ENCODE measurements around the gene TRHDE. TPM values are rescaled to one million over a fixed set of nuclear protein-coding genes. Genes with fewer than 3 reads are reported as not detected.

Gene TRHDE
- polyA plus RNA-seq, 12 donors, result 0.21 to 3.0 (median 0.82) TPM; not detected in 1

DNA sequence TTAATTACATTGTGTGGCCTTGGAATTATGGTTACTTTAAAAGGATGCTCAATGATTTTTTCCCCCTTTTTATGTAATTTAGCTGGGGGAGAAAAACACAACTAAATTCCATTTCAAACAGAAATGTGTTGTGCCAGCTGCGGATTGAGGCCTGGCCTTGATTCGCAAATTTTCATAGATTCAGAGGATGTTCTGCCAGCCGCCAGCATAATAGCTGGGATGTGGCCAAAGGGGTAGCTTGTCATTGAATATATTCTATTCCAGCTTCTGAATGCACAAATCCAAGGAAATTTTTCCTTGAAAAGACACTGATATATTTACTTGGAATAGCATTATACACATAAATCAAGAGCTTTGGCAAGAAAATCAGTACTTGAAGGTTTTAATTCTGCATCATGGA lies 43.7 kb downstream of the TRHDE start:
- no peak for DNase-seq

DNA sequence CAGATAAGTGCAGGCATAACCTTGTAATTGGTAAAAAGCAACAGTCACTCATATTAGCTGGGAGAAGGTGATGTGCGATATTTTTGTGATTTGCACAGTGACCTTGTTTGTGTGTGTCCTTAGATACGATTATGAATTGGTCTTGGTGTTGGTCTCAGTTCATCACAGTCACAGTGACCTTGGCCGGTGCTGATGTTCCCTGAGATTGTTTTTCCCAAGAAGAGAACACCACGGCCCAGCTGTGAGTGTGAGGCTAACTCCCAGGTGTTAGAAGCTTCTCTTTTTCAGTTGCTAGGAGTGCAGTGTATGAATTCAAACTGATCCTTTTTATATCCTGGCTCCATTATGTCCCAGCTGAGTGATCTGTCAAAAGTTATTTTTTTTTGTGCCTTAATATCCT lies 46.2 kb downstream of the TRHDE start:
- DNase-seq, result no peak

DNA sequence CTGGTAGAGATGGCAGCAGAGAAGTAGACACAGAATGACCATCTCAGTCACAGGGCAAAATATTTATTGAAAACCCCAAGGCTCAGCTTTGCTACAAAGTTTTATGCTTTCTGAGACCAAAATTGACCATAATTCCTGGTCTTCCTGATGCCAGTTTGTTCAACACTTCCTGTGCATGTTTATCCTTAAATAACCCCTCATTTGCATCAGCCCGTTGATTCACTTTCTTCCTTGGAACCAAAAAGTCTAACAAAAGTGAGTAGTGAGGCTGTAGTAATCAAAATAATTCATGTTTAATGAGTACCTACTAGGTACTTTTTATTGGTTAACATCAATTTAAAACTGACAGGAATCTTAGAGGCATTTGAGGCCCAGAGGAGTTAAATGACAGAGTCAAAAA lies 51.7 kb downstream of the TRHDE start:
- DNase-seq, result no peak

DNA sequence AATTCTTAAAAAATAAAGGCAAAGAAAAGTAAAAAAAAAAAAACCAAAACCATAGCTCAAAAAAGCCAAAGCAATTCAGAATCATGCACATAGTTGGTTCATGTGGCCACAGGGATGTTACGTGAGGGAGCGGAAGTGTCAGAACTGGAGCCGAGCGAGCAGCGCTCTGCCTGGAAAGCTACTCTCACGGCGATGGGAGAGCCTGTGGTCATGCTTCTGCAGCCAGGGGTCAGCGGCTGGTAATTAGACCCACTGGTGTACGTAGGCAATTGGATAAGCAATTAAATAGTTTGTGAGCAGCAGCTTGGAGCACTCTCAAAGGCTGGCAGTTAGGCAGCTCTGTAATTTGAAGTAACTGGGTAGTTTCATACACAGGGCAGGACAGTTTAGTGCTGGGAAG lies 58.1 kb downstream of the TRHDE start:
- DNase-seq, result no peak

DNA sequence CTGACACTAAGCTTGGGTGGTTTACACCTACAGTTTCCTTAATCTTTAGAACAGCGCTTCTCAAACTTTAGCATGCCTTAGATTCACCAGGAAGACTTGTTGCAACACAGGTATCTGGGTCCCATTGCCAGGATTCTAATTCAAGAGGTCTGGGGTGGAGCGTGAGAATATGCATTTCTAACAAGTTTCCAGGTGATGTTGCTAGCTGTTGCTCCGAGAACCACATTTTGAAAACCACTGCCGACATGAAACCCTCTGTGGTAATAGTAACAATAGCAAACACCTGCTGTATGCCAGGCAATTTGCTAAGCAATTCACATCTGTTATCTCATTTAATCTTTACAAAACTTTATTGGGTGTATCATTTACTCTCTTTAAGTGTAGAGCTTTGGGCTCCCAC lies 58.6 kb downstream of the TRHDE start:
- no peak for DNase-seq

DNA sequence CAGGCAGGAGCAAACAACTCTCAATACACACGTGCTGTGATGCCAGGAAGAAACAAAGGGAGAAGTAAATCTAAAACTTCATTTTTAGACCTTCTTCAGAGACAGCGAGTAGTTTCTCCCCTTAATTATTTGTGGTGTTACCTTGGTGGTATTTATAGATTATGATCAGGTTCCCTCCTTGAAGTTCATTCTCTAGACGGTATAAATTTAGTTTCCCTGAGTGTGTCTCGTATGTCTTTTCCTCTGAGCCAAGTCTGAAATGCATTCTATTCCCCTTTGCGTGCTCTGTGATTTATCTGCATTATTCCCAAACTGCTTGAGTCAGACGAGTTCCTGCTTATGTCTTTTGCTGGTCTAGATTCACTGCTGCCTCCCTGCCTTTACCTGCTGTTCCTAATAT lies 65.2 kb downstream of the TRHDE start:
- no peak for DNase-seq

DNA sequence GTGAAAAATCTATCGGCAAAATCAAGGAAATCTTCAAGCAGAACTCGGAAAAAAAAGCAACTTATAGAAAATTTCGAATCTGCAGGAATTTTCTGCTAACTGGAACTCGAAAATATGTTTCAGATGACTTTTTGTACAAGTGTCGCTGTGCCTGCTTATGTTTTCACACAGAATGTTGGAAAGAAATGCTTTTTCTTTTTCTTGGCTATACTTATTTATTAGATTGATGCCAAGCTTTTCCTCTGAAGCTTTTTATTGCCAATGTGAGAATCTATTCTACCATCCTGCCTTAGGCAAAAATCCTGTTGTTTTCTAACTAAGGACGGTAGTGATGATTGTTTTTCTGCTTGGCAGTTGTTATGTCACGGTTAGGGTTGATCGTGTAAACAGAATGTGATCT lies 65.8 kb downstream of the TRHDE start:
- DNase-seq, result no peak

DNA sequence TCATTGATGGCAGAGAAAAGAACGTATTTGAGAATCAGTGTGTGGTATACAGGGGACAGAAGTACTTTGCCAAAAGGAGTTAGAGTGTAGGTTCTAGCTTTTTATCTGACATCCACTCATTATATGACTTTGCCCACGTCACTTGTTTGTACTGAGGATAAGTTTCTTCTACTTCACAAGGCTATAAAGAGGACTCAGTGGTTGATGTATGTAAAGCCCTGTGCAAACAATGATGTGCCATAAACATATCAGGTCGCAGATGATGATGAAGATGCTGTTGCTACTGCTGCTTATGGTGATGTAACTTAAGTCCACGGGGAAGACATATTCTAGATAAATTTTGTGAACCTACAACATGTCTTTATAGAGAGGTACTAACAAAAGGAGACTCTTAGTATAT lies 66.3 kb downstream of the TRHDE start:
- no peak for DNase-seq

DNA sequence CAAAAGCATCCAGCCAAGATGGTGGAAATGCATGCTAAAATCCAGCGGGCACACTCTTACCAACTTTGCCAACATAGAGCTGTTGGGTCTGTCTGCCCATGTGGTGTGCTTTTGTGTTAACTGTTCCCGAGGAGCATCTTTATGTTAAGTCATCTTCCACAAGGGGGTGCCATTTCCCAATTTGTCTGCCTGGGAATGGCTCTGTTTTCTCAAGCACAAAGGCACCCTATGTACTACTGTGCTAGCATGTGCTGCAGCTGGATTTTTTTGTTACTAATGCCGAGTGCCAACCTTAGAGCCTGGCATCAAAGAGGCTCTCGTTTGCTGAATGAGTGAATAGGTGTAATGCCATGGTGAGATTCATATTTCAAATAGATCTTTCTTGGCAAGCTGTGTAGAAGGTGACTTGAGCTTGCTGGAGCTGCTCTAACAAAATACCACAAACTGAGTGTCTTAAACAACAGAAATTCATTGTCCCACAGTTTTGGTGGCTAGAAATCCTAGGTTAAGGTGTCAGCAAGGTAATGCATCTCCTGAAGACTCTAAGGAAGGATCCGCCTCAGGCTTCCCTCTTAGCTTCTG lies 74.3 kb downstream of the TRHDE start:
- DNase-seq, result peak; percentile 77

DNA sequence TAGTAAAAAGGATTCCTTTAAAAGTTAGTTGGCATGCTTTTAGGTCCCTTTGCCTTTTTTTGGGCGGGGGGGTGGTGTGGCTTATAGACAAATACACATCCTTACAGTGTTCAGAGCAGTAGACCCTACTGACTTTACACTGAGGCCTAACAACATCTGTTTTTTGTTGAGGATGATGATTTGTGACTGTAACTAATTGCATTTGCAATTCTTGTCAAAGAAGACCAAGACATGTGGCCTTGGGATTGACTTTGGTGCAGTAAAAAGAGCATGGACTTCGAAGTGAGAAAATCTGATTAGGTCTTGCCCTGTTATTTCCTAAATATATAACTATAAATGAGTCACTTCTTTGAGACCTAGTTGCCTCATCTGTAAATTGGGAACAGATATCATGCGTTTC lies 77.3 kb downstream of the TRHDE start:
- DNase-seq, result no peak

DNA sequence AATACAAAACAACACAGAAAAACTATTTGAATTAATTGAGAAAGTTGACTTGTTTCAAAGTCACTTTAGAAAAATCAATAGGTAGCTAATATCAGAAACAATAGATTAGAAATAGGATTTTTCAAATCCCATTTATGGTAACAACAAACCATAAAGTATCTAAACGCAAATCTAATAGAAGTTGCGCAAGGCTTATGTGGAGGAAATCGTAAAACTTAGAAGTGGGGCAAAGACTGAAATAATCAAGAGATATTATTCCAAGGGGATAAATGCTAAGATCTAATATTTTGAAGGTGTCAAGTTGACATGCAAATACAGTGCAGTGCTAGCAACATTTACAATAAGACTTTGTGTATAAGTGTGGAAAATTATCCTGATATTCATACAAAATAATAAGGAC lies 87.2 kb downstream of the TRHDE start:
- no peak for DNase-seq

DNA sequence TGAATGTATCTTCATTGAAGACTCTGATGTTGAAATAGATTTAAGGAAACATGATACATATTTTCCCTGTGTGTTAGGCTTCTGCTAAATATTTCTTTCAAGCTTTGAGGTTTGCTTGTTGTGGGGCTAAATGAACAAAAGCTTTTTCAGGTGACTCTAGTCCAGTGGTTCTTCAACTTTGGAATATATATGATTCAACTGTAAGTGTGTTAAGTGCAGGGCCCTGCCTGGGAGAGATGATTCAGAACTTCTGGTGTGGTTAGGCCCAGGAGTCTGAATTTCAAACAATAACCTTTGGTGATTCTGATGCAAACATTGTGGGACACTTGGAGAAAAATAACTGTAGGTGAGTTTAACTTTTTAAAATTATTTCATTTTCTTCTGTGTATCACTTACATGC lies 93.0 kb downstream of the TRHDE start:
- no peak for DNase-seq

DNA sequence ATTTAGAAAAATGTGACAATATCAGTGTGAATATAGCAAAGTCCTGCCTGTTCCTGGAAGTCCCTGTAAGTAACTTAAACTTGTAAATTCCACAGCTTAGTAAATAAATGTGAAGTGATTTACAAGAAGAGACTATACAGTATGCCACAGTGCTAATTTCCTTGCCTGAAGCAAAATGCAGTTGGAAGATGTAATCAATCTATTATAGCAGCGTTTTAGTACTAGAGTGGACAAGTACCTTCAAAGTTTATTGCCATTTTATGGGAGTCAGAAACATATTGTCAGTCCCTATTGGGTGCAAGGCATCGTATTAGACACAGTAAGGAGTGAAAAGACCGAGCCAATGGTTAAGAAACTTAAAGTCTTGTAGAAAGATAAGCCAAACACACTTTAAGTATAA lies 94.1 kb downstream of the TRHDE start:
- DNase-seq, result no peak

DNA sequence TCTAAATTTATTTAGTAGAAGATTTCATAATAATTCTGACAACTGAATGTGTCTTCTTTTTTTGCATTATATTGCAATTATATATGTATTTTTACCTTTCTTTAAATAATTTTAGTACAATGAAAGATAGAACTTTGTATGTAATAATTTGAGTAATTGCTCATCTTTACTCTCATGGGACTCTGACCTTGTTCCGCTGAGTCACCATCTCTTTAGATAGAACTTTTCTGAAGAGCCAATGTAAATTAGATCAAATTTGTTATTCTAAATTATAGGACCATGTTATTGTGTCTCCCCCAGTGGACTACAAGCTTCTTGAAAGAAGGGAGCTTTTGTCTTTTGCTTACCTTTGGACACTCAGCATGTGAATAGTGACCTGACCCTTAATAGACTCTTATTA lies 96.1 kb downstream of the TRHDE start:
- DNase-seq, result no peak

DNA sequence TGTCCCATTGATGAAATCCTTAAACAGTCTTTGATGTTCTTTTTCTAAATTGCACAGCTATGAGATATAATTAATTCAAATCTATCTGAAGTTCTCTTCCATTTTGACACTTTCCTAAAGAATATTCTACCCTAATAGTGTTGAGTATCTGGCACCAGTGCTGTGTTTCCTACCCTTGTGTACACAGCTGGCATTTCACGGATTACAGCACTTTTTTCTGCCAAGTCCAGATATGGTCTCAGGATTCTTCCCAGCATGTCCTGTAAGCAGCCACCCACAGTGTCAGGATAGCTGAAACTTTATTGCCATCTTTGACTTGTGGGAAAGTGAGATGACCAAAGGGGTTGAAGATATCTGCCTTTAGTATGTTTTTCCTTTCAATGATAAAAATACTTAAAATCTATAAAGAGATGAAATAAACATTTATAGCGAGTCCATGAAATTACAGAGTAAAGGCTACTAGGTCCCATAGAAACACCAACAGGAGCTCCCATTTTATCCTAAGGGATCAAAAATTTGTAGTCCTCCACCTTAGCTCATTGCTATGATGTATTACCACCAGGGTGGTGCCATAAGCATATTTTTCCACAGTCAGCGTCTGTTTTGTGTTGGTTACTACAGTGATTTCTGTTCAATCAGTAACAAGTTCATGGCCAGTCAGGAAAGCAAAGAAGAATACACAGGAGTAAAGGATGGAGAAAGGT lies 96.7 kb downstream of the TRHDE start:
- no peak for DNase-seq

DNA sequence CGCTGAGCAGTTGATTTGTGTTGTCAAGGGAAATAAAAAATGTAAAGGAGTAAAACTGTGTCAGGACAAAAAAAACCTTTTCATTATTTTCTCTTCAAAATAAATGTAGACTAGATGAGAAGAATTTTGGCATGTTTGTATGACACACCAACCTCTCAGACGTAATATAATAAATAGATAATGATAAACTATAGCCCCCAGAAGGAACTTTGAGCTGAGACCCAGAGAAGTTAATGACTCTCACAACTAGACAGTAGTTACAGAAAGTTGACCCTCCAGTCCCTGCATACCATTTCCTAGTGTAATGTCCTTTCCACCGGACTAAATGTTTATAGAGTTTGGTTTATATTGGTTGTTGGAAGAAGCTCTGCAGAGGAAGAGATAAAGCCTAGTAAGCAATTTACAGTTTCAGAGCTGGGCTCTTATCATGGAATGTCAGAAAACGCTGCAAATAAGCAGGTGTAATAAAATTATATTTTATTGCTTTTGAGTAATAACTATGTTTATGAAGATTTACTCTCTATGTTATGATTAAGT lies 97.3 kb downstream of the TRHDE start:
- no peak for DNase-seq

DNA sequence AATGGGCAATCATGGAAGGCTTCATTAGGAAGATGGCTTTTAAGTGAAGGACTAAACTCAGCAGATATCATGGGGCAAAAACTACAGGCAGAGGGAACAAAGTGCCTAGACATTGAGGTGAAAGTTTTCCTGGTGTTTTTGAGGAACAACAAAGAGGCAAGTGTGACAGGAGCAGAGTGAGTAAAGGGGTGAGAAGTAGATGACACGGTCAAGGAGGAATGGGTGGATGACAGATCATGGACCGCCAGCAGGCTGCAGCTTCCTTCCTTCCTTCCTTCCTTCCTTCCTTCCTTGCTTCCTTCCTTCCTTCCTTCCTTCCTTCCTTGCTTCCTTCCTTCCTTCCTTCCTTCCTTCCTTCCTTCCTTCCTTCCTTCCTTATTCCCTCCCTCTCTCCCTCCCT lies 108.3 kb downstream of the TRHDE start:
- DNase-seq, result no peak

DNA sequence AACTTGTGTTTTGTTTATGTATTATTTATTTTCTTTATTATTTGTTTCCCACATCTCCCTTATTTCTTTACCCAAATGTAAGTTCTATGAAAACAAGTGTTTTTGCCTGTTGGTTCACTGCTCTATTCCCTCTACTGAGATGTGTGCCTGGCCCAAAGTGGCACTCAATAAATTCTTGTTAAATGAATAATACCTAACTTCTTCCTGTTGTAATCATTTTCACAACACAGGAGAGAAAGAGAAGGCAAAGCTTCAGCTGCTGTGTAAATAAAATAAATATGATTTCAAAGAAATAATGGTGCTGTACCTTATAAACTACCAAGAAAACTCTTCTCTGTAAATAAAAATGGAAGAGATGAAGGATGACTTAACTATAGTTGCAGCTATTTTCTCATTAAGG lies 116.2 kb downstream of the TRHDE start:
- DNase-seq, result no peak

DNA sequence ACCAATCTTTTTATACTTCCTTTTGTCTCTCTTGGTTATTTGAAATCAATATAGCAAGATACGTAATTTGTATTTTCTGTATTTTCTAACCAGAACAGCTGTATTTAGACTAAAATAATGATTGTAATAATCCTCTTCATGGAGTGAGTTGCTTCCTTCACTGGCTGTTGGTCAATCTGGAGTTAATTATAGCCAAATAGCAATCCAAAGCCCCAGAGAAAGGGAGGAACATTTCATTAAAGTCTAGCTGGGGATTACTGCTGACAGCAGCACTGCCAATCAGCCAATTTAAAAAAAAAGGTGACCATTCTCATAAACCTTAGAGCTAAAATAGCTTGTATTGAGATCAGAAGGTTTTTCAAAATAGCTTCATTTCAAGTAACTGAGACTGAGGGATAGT lies 118.0 kb downstream of the TRHDE start:
- DNase-seq, result no peak

DNA sequence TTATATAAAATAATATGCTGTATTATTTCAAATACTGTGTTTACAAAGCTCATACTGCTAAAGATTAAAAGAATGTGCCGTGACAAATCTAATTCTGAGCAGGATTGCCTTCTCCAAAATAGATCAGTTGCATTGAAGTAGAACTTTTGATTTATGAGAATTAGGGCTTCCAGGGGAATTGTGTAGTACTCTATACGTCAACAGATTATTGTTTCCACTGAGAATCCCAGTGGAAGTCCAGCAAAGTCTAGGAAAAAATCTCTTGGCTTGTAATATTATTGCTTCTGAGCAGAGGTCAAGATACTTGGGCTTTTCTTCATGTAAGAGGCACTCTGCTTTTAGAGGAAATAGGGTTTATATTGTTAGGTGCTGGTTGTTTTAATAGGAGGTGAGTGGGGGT lies 133.9 kb downstream of the TRHDE start:
- peak; percentile 68 for DNase-seq

DNA sequence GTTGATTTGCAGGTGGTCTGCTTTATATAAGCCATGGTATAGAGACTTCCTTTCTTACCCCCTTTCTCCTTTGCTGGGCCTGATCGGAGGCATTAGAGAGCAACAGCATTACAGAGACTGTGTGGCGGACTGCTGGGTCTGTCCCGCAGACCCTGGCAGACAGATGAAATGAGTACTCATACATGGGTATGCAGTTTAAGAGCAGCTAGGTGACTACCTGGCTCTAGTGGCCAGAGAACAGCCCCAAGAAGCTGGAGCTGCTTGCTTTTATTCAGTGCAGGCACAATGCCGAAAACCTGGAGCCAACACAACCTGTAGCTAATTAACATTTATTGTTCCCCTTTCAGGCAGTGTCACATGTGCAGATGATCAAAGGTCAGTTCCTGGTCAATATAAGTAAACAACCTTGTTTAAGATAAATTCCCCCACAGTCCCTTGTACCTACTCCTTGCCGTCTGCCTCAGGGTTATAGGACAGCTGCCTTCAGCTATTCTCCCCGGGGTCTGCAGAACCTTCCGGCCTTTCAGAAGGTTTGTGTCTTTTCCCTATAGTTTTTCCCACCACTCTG lies 160.0 kb downstream of the TRHDE start:
- no peak for DNase-seq

DNA sequence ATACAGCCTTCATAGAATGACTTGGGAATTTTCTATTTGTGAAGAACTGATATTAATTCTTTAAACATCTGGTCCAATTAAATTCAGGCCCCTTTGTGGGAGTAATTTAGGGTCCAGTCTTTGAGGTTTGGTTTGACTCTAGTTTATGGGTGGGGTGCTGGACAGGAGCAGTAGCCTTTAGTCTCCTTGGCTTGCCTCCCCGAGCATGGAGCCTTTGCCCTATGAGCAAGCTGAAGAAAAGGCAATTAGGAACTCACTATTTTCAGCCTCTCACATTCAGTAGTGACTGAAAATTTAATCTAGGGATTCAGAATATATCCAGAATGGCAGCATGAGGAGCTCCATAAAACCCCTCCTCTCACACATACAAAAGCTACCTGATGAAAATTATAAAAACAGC lies 161.1 kb downstream of the TRHDE start:
- DNase-seq, result no peak

DNA sequence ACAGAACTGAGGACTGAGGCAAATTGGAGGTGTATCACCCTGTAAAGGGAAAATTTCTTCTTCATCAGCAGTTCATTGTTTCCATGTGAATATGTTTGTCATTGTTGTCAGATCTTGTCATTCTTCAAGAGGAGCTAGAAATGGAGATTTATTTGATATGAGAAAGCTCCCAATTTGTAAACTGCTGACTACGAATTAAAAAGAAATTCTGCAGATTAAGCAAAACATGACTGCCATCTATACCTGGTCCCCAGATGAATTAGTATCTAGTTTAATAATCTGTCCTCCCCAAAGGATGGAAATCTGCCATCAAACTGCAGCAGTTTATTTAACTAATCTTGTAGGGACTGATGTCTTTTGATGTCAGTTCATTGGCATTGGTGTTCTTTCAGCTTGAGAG lies 162.8 kb downstream of the TRHDE start:
- no peak for DNase-seq

DNA sequence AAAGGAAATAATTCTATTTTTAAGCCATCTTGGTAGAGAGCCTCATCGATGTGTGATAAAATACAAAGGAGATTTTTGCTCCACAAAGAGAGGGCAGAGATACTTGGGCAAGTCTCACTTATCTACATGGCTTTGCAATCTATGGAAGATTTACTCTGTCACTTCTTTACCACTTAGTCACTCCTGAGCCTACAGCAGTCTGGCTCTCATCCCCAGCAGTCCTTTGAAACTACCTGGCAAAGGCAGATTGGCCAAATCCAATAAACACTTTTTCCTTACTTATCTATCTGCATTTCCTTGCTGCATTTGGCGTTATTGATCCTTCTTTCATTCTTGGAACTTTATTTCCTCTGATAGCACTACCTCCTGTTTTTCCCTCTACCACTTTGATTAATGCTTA lies 170.0 kb downstream of the TRHDE start:
- DNase-seq, result no peak
